Endothelial cell of umbilical vein (primary cell): ENCODE measurements around the gene TMEM178B. TPM values are rescaled to one million over a fixed set of nuclear protein-coding genes. Genes with fewer than 3 reads are reported as not detected.

ENCODE experiments used
- BruUV-seq: library from RNA; stranded (reverse); fragments of 400-500 nt; replicated peaks from 2 replicates; lab custom pipeline; 2021; lab: Mats Ljungman, UMichigan
- CTCF ChIA-PET: fragments of 300-600, 350-600 bp; sonication (Branson Sonifier 250); formaldehyde crosslinking; loops from one replicate; lab custom pipeline; 2021; ENCODE audit warnings: antibody characterized with exemption, inconsistent platforms; lab: Charles Lee
- POLR2A ChIA-PET: fragments of 300-600, 350-600 bp; sonication (Branson Sonifier 250); formaldehyde crosslinking; loops from one replicate; lab custom pipeline; 2021; ENCODE audit warnings: antibody characterized with exemption, inconsistent platforms; lab: Charles Lee
- DNase-seq: peaks from one replicate; pipeline ENCODE4 v3.0.0-alpha.2; 2011; ENCODE audit warnings: low read depth, low spot score
- FAIRE-seq: peaks from 2 replicates; lab custom pipeline; 2011; peaks lifted over from hg19 to GRCh38; lab: Jason Lieb, UNC
- H2AFZ ChIP-seq: 2 replicates; pipeline ENCODE4 v1.6.0; 2012; ENCODE audit warnings: low read depth, low read length, control low read depth, inconsistent platforms
- H3K27ac ChIP-seq: 2 replicates; pipeline ENCODE4 v1.5.1; 2011; ENCODE audit warnings: low read depth, mild to moderate bottlenecking, control low read depth, low read length, moderate library complexity; ENCODE audit not compliant: insufficient read depth
- H3K27me3 ChIP-seq, 2 experiments: 2 replicates each; pipeline versions ENCODE4 v1.6.0 to v1.6.1; 2011; ENCODE audit warnings: low read length in 2 of 2, mixed read lengths in 1 of 2; ENCODE audit not compliant: control insufficient read depth in 2 of 2, insufficient read depth in 2 of 2
- H3K36me3 ChIP-seq, 2 experiments: 2 replicates in 1 of 2; 3 replicates in 1 of 2; pipeline ENCODE4 v1.5.1; 2011; ENCODE audit warnings: low read length in 2 of 2, mild to moderate bottlenecking in 1 of 2, moderate library complexity in 1 of 2; ENCODE audit not compliant: control insufficient read depth in 2 of 2, insufficient read depth in 2 of 2; ENCODE audit errors: extremely low read depth in 1 of 2
- H3K4me1 ChIP-seq: 3 replicates; pipeline ENCODE4 v1.5.1; 2011; ENCODE audit warnings: mild to moderate bottlenecking, low read length; ENCODE audit not compliant: control insufficient read depth, insufficient read depth; ENCODE audit errors: extremely low read depth
- H3K4me2 ChIP-seq: 2 replicates; pipeline ENCODE4 v1.6.1; 2011; ENCODE audit warnings: low read length, control low read depth, mixed read lengths; ENCODE audit not compliant: insufficient read depth
- H3K4me3 ChIP-seq, 3 experiments: fragments of 200-600 bp in 1 of 3; sonication (generic), shearing (Covaris generic) in 1 of 3; replicated peaks in 1 of 3; 2 replicates each; pipeline ENCODE4 v1.5.1; 2011 to 2016; ENCODE audit warnings: control low read depth in 3 of 3, low read length in 3 of 3, mild to moderate bottlenecking in 2 of 3, inconsistent platforms in 1 of 3, low read depth in 1 of 3, moderate library complexity in 1 of 3; ENCODE audit not compliant: insufficient read depth in 1 of 3
- H3K79me2 ChIP-seq: 2 replicates; pipeline ENCODE4 v1.6.0; 2012; ENCODE audit warnings: low read length, inconsistent platforms; ENCODE audit not compliant: control insufficient read depth, insufficient read depth
- H3K9ac ChIP-seq: replicated peaks from 2 replicates; pipeline ENCODE3; 2011; ENCODE audit warnings: low read length, control low read depth; ENCODE audit not compliant: insufficient read depth; ENCODE audit errors: extremely low read depth
- H3K9me1 ChIP-seq: replicated peaks from 3 replicates; pipeline ENCODE4 v1.6.0; 2011; ENCODE audit warnings: mild to moderate bottlenecking, low read length; ENCODE audit not compliant: control insufficient read depth, insufficient read depth; ENCODE audit errors: extremely low read depth
- H3K9me3 ChIP-seq: replicated peaks from 2 replicates; pipeline ENCODE4 v1.5.1; 2012; ENCODE audit warnings: low read length, inconsistent platforms; ENCODE audit not compliant: control insufficient read depth, insufficient read depth
- H4K20me1 ChIP-seq: replicated peaks from 2 replicates; pipeline ENCODE3; 2011; ENCODE audit warnings: mild to moderate bottlenecking, low read length; ENCODE audit not compliant: control insufficient read depth, insufficient read depth; ENCODE audit errors: extremely low read depth
- EZH2 ChIP-seq: IDR thresholded peaks from 2 replicates; pipeline ENCODE4 v1.6.1; 2012; ENCODE audit warnings: borderline replicate concordance, low read depth, mild to moderate bottlenecking, moderate library complexity, low read length, inconsistent platforms; ENCODE audit not compliant: severe bottlenecking
- FOS ChIP-seq: IDR thresholded peaks from 2 replicates; pipeline ENCODE4 v1.6.1; 2011; ENCODE audit warnings: mild to moderate bottlenecking, low read length, moderate library complexity, borderline replicate concordance; ENCODE audit not compliant: insufficient read depth
- GATA2 ChIP-seq: IDR thresholded peaks from 2 replicates; pipeline ENCODE4 v1.7.0; 2011; ENCODE audit warnings: low read depth, mild to moderate bottlenecking, moderate library complexity, mixed read lengths, low read length; ENCODE audit not compliant: insufficient read length, insufficient read depth
- JUN ChIP-seq: IDR thresholded peaks from 2 replicates; pipeline ENCODE4 v1.6.1; 2011; ENCODE audit warnings: borderline replicate concordance, low read depth; ENCODE audit not compliant: insufficient read length, insufficient read depth
- MYC ChIP-seq: IDR thresholded peaks from one replicate; pipeline ENCODE4 v1.6.1; 2011; ENCODE audit warnings: mild to moderate bottlenecking, low read depth, low read length
- POLR2A ChIP-seq: IDR thresholded peaks from 2 replicates; pipeline ENCODE4 v1.6.1; 2012; ENCODE audit warnings: low read depth, mild to moderate bottlenecking, control low read depth, low read length
- POLR2AphosphoS5 ChIP-seq: IDR thresholded peaks from 2 replicates; pipeline ENCODE4 v1.6.1; 2012; ENCODE audit warnings: low read depth, mild to moderate bottlenecking, control low read depth, low read length, moderate library complexity; ENCODE audit not compliant: insufficient read depth
- dilution Hi-C: fragments of 300-500 bp; cut with MboI; formaldehyde crosslinking; loops from one replicate; pipeline ENCODE4 v1.15.0; 2019; ENCODE audit warnings: low sequenced_read_pairs; ENCODE audit not compliant: extremely low pct_ligation_motif_present
- intact Hi-C: fragments of 100-400 bp; cut with micrococcal nuclease; formaldehyde crosslinking; loops from one replicate; pipeline ENCODE4 v1.10.0; 2022
- polyA plus RNA-seq, 4 experiments: library from polyadenylated mRNA; depleted of rRNA in 3 of 4; stranded (reverse) in 3 of 4; unstranded in 1 of 4; fragments of >200 nt; gene quantifications; 2 replicates each; pipeline versions ENCODE4 v1.2.1 to v1.2.3, GENCODE V29; 2011 to 2012; ENCODE audit warnings: missing spikeins in 1 of 4
- total RNA-seq: library from RNA; stranded (reverse); gene quantifications from 2 replicates; pipeline ENCODE4 v1.2.3, GENCODE V29; 2021
- TF ChIP-seq, protein P1 (sequence below), 2 donors: IDR thresholded peaks; 1 replicate in 1 of 2; 2 replicates in 1 of 2; pipeline ENCODE4 v1.5.1; 2011; ENCODE audit warnings: low read length in 2 of 2, mild to moderate bottlenecking in 2 of 2, moderate library complexity in 2 of 2, control low read depth in 1 of 2, inconsistent platforms in 1 of 2, low read depth in 1 of 2; ENCODE audit not compliant: insufficient read depth in 1 of 2; ENCODE audit errors: extremely low read depth in 1 of 2
- TF ChIP-seq, protein P2 (sequence below): IDR thresholded peaks from 2 replicates; pipeline ENCODE4 v1.6.1; 2011; ENCODE audit not compliant: insufficient read depth, insufficient read length

Gene TMEM178B
- total and polyA plus RNA-seq, 2 donors (not counting 3 experiments of a cell fraction or from before 2014, with no cell fraction given) = not detected

DNA sequence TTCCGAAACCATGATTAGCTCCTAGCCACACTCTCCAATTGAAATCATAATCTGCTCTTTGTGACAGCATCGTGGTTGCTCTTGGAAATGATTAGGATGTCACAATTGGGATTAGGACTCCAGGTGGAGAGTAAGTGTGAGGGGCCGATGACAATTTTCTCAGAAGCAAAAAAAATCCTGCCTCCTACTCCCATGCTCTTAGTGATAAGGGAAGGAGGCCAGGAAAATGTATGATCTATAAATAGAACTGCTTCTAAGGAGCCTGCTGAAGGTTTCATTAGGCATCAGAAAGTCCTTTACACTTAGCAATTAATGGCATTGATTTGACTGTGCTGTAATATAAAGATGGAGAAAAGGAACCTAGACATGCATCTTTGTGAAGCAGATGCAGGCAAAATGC lies 251.0 kb downstream of the TMEM178B start:
- H3K4me2 ChIP-seq = no peak overlapping the region
- H2AFZ ChIP-seq = no peak overlapping the region
- H3K9me1 ChIP-seq = no peaks in the 10 kb centered on the region
- ChIA-PET POLR2A (no interaction called here), CTCF (no interaction called here)
- no peaks in the 10 kb centered on the region for H3K9me3 ChIP-seq
- no peaks in the 10 kb centered on the region for H3K27me3 ChIP-seq
- no peak overlapping the region for H3K27ac ChIP-seq
- no peaks in the 10 kb centered on the region for H3K79me2 ChIP-seq
- TF ChIP-seq JUN = no peak
- TF ChIP-seq, protein P1, sequence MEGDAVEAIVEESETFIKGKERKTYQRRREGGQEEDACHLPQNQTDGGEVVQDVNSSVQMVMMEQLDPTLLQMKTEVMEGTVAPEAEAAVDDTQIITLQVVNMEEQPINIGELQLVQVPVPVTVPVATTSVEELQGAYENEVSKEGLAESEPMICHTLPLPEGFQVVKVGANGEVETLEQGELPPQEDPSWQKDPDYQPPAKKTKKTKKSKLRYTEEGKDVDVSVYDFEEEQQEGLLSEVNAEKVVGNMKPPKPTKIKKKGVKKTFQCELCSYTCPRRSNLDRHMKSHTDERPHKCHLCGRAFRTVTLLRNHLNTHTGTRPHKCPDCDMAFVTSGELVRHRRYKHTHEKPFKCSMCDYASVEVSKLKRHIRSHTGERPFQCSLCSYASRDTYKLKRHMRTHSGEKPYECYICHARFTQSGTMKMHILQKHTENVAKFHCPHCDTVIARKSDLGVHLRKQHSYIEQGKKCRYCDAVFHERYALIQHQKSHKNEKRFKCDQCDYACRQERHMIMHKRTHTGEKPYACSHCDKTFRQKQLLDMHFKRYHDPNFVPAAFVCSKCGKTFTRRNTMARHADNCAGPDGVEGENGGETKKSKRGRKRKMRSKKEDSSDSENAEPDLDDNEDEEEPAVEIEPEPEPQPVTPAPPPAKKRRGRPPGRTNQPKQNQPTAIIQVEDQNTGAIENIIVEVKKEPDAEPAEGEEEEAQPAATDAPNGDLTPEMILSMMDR (IDR thresholded peaks at IDR 0.05; ENCODE audit: extremely low read depth in 1 of 2, insufficient read depth in 1 of 2, low read depth in 1 of 2, low read length in 2 of 2) = no peak
- TF ChIP-seq POLR2A = no peak
- no peak for TF ChIP-seq POLR2AphosphoS5
- TF ChIP-seq GATA2 = no peak
- no peak for TF ChIP-seq EZH2
- TF ChIP-seq, protein P2, sequence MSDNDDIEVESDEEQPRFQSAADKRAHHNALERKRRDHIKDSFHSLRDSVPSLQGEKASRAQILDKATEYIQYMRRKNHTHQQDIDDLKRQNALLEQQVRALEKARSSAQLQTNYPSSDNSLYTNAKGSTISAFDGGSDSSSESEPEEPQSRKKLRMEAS = no peak
- no peak for TF ChIP-seq FOS
- TF ChIP-seq MYC = no peak
- no peak for FAIRE-seq
- no peaks in the 10 kb centered on the region for H3K36me3 ChIP-seq
- no peak for DNase-seq
- intact Hi-C loops (no loop called here), dilution Hi-C loops (no loop called here)
- H4K20me1 ChIP-seq = no peaks in the 10 kb centered on the region
- H3K9ac ChIP-seq = no peak overlapping the region
- H3K4me1 ChIP-seq = no peaks in the 10 kb centered on the region
- no peak overlapping the region for H3K4me3 ChIP-seq
- no TSS peak for BruUV-seq
